Prostate gland (tissue), 2 donors: ENCODE results near the gene NEMP1.

Experiments
- CTCF ChIP-seq, 4 experiments: fragments of 200-600 bp in 2 of 4; fragments of 450-650 bp in 2 of 4; sonication (generic) in 2 of 4; IDR thresholded peaks; 1 replicate in 3 of 4; 2 replicates in 1 of 4; pipeline ENCODE4 v1.5.1; 2016 to 2019; ENCODE audit warnings: antibody characterized with exemption in 4 of 4, mild to moderate bottlenecking in 2 of 4, moderate library complexity in 2 of 4
- POLR2A ChIP-seq: fragments of 450-650 bp; IDR thresholded peaks from one replicate; pipeline ENCODE4 v1.6.1; 2016; ENCODE audit warnings: antibody characterized with exemption, mild to moderate bottlenecking

- TF ChIP-seq POLR2A (no peak), CTCF (IDR thresholded peaks at IDR 0.05) (peak in 1 of 4 experiments; percentile 8)
Observed at GRCh38 chr12:57118711-57119271, 40.2 kb upstream of the NEMP1 start.
